Astrocyte of the cerebellum (primary cell): Measurements from ENCODE around the gene LHFPL3.

Experiments
- DNase-seq: peaks from one replicate; pipeline ENCODE4 v3.0.0-alpha.2; 2011; ENCODE audit warnings: low read depth
- H3K4me3 ChIP-seq: 2 replicates; pipeline ENCODE4 v1.5.1; 2011; ENCODE audit warnings: mild to moderate bottlenecking, low read depth, low read length, moderate library complexity
- in situ Hi-C: cut with HindIII; loops from 2 replicates; pipeline ENCODE4 v1.10.0; 2017; ENCODE audit warnings: low sequenced_read_pairs
- TF ChIP-seq, protein P1 (sequence below): IDR thresholded peaks from 2 replicates; pipeline ENCODE4 v1.5.1; 2012; ENCODE audit warnings: low read length, low read depth, moderate library complexity, mild to moderate bottlenecking; ENCODE audit errors: missing control alignments

Gene LHFPL3

DNA sequence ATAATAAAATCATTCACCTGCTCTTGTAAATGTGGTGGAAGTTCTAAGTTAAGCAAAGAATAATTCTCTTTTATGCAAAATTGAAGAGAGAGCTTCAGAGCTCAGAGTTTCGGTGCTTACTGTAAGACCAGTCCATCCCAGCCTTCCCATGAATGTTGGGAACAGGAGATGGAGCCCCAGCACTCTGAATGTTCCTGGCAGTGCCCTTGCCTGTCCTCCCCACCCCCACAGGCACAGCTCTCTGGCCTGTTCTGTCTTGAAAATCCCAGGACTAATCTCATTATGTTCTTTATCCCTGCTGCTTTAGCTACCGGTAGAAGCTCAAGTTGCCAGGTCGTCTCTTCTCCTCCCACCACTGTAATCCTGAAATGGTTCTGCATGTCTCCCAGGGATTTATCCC is 29.1 kb upstream of the LHFPL3 start:
- in situ Hi-C loops, result no loop called here
- no peak for DNase-seq
- no peak overlapping the region for H3K4me3 ChIP-seq
- TF ChIP-seq, protein P1, sequence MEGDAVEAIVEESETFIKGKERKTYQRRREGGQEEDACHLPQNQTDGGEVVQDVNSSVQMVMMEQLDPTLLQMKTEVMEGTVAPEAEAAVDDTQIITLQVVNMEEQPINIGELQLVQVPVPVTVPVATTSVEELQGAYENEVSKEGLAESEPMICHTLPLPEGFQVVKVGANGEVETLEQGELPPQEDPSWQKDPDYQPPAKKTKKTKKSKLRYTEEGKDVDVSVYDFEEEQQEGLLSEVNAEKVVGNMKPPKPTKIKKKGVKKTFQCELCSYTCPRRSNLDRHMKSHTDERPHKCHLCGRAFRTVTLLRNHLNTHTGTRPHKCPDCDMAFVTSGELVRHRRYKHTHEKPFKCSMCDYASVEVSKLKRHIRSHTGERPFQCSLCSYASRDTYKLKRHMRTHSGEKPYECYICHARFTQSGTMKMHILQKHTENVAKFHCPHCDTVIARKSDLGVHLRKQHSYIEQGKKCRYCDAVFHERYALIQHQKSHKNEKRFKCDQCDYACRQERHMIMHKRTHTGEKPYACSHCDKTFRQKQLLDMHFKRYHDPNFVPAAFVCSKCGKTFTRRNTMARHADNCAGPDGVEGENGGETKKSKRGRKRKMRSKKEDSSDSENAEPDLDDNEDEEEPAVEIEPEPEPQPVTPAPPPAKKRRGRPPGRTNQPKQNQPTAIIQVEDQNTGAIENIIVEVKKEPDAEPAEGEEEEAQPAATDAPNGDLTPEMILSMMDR, result no peak

DNA sequence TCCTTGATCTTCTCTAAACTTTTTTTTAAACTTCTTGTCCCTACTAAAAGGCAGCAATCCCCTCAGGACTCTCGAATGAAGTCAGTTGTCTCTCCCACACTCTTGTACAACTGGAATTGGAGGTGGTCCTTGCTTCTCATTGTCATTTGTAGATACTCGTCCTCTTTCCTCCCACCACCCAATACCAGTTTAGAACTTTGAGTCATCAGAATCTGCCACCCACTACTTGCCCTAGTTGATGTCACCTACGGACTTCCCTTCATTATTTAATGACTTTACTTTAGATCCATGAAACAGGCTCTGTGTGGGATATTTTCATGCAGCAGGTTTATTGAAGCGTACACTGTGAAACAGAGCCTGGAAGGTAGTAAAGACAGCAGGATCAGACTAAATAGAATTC is 28.6 kb upstream of the LHFPL3 start:
- DNase-seq, result no peak
- H3K4me3 ChIP-seq, result no peak overlapping the region
- TF ChIP-seq, protein P1, result no peak
- in situ Hi-C loops, result no loop called here

DNA sequence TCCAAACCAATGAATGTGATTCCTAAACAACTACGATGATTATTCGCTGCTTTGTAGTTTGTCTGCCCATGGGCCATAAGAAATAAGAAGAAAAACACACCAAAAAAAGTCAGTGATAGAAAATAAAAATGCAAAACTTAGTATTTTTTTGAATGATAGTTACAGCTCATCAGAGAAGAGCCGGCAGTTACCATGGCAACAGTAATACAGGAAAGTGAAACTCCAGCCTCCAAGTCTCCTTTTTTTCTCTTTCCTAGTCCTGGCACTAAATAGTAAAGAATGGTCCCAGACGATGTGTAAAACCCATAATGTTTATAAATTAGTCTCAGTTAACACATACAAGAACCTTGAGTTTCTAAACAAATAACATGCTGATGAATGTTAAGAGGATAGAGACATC is 21.6 kb upstream of the LHFPL3 start:
- DNase-seq, result no peak
- H3K4me3 ChIP-seq, result no peak overlapping the region
- in situ Hi-C loops, result loop anchor here (5.0 kb wide), 1 partner anchor 56 kb away; no protein-coding TSS in a partner anchor
- TF ChIP-seq, protein P1, result no peak

DNA sequence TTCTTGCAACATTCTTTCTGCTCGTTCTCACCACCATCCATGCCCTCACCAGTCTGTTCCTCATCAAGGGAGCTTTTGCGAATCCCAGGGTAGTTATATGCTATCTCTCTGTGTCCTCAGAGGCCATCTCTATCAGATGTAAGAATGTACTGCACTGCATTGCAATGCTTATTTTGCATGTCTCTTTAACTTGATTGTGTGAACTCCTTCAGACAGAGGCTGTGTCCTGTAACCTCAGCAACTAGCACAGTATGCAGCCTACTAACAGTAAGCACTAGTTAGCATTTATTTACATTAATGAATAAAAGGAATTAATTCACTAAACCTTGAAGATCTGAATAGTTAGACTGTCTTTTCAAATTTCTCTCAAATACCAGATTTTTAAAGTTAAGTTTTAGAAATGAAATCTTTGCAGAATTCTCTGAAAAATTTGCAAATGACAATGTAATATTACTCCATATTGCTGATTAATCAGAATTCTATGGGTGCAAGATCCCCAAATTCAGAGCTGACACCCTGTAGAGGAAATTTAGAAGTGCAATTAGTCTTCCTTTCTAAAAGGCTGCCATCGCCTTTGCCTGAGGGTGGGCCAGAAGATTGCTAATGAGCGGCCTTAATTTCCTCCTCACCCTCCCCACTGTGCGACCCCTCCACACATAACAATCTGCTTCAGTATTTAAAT is 10.3 kb upstream of the LHFPL3 start:
- in situ Hi-C loops, result no loop called here
- H3K4me3 ChIP-seq, result no peak overlapping the region
- TF ChIP-seq, protein P1, result no peak
- DNase-seq, result no peak

DNA sequence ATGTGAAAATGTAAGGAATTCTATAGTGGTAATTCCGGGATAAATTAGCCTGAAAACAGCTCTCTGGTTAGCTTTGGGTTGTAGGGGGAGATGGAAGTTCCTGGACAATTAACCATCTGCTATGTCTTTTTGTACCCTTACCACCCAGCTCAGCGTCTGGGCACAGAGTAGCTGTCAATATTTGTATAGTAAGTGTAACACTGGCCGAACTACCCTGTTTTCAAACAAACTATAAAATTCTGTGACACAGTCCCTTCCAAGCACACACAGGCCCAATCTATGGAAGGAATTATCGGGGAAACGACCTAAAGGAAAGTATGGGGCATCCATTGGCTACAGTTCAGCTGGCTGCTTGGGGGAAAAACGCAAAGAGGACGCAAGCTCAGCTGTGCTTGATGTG is 869 bp upstream of the LHFPL3 start:
- TF ChIP-seq, protein P1, result no peak
- in situ Hi-C loops, result no loop called here
- H3K4me3 ChIP-seq, result no peak overlapping the region
- DNase-seq, result no peak

DNA sequence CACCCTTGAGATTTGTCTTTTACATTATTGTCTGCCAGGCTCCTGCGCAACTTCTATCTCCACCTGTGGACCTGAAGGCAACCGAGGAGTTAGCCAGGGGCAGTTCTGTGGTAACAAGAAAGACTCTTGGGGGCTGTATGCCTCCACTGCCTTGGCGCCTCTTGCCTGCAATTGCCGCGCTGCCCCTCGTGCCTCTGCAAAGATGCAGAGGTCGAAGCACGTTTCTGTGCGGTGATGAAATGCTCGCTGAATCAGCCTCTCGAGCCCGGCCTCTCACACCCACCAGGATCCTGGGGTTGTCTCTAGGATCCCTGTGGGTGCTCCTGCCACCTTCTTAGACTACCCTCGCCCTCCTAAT is 486 bp upstream of the LHFPL3 start:
- in situ Hi-C loops, result no loop called here
- TF ChIP-seq, protein P1, result no peak
- H3K4me3 ChIP-seq, result peak overlapping the region; percentile 38
- no peak for DNase-seq
